ENCODE results near the gene PLCL1.

The PLCL1 gene

DNA sequence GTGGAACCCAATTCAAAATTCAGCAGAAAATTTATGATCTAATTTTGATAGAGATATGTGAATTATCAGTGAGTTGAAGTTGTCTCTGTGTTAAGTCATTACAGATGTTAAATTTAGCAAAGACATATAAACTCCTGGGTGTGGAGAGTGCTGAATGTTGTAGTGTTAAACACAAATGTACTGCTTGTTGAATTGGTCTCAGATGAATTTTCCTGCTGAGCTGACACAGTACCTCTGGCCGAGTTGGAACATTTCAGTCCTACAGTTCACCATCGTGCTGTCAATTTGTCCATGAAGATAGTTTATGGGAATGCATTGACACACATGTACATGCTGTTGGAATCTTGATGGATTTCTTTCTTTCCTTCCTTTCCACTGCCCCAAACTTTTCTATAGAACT is 255.9 kb downstream of the PLCL1 start:
- no peak for DNase-seq (ENCODE audit: low read depth in 2 of 2)

DNA sequence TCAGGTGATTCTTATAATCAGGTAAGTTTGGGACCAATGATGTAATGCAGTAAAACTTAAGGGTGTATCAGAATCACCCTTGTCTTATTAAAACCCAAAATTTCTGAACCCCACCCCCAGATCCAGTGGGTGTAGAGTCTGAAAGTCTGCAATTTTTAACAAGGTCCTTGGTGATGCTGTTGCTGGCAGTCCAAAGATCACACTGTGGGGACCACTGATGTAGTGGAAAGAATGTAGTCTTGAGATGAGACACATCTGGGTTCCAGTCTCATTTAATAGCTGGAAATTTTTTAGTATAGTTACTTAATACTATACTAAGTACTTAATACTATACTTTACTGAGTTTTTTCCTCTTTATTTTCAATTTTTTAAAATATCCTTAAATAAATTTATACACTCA is 258.4 kb downstream of the PLCL1 start:
- no peak for DNase-seq (ENCODE audit: low read depth in 2 of 2)

DNA sequence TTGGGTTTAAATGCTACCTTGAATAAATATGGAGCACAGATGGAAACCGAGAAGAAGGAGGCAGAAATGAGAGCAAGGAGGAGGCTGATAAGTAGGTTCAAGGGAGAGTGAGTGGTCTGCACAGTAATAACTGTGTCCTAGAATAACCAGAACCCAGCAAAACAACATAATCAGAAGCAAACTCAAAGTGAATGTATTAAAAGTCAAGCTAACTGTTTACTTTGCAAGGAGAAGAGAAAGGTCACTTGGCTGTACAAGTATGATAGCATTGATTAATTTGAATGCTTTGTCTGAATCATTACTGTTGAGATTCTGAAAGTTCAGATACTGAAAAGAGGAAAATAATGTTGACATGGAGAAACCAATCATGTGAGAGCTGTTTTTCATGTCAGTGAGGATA is 258.8 kb downstream of the PLCL1 start:
- no peak for DNase-seq (ENCODE audit: low read depth in 2 of 2)

DNA sequence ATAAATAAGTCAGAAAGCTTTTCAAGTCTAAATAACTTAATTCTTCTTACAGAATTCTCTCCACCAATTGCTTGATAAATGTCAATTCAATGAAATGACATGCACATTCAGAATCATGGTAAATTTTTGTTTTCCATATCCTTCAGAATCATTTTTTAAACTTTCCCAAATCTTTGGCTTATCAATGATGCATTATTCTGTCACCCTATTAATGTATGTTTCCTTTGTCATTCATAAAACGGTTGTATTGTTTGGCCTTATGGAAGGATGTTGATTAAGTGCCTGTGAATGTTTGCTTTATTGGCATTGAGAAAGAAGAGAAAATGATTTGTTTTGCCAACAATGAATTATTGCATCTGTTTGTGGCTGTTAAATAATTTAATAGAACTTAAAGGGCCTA is 260.9 kb downstream of the PLCL1 start:
- no peak for DNase-seq (ENCODE audit: low read depth in 2 of 2)

DNA sequence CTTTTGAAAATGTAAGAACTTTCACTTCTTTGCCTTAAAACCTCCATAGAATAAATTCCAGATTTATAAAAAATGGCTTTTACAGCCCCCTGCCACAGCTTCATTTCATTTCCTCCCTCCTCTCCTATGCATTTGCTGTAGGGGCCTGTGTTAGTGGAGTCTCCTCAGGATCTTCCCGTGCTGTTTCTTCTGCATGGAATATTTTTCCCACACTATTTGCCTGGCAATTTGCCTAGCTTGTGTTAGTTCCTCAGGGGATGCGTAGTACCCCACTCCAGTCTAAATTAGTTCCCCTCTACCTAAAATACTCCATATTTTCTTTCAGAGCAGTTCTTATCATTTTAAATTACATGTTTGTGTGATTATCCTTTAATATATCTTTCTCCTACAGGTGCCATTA is 262.2 kb downstream of the PLCL1 start:
- no peak for DNase-seq (ENCODE audit: low read depth in 2 of 2)

DNA sequence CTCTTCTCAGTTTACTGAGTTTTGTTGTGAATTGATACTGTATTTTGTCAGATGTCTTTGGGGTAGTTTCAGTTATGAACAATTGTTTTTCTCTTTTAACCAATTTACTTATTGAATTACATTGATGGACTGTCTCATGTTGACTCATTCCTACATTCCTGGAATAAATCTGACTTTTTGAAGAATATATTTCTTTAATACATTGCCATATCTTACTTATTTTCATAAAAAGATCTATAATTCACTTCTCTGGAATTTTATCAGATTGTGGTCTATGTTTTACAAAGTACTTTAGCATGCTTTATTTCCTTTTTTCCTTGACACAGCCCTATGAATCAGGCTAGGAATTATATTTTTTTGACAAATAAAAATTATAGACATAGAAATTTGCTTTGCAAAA is 268.3 kb downstream of the PLCL1 start:
- no peak for DNase-seq (ENCODE audit: low read depth in 2 of 2)

DNA sequence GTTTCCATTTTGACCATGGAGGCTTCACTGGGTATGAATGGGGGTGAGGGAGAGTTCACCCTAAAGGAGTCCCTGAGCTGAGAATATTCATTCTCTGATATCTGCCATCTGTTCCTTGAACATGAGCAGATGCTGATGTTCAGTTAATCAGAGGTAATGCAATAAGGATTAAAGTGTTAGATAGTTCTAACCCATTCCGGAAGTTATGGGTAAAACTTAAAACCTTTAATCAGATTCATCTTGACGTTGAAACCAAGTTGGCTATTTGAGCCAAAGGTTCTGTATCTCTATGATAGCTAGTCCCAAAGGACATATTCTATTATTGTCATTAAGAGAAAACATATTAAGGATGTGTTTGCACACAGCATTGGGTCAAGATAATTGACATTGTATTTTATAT is 268.9 kb downstream of the PLCL1 start:
- no peak for DNase-seq (ENCODE audit: low read depth in 2 of 2)

DNA sequence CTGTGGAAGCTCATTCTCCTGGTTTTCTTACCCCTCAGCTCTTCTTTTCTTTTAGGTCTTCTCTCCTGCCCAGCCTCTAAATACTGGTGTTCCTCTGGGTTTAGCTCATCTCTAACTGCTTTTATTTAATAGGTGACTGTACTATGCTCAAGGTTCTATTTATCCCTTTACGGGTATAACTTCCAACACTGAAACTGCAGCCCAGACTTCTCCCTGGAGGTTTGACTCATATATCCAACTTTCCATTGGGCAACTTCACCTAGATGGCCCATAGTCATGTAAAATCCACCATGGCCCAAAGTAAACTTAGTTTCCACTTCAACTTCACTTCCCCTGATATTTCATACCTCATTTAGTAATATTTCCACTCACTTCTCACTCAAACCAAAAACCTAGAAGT is 273.1 kb downstream of the PLCL1 start:
- no peak for DNase-seq (ENCODE audit: low read depth in 2 of 2)

DNA sequence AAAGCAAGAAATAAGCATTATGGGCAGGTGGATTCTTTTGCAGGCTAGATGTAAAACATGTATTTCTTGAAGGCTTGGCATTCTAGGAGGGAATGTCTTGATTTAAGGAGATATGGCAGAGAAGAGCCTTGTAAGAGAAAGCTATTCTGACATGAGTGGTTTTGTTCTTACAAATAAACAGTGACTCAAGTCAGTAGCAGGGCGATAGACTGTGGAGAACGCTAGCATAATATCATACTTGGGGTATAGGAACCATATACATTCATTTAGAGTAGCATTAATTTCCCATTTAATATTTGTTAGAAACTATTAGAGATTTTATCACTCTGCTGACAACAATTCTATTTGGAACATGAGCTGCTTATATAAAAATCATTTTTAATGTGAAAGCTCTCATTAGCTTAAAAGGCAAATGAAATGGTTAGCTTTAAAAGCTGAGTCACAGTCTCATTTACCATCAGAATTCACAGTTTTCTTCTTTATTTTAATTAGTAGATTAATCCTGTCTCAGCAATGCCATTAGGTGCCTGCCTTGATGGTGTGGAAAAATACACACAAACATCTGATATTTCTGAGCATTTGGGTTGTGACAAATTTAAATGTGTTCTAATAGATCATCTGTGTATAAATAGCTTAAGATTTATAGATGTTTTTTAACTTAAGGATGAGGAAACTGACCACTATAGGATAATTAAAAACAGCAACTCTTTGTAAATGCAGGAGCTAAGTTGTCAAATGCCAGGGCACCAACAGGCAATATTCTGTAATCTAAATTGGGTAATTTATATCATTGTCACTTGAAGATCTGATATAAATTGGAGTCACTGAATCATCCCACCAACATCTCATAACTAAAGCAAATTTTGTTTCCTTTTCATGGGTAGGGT is 276.7 kb downstream of the PLCL1 start:
- no peak for DNase-seq (ENCODE audit: low read depth in 2 of 2)

DNA sequence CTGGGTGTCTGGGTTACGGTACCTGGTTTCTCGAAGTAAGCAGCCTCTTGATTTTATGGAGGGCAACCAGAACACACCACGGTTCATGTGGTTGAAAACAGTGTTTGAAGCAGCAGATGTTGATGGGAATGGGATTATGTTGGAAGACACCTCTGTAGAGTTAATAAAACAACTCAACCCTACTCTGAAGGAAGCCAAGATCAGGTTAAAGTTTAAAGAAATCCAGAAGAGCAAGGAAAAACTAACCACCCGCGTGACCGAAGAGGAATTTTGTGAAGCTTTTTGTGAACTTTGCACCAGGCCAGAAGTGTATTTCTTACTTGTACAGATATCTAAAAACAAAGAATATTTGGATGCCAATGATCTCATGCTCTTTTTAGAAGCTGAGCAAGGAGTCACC is 279.8 kb downstream of the PLCL1 start:
- DNase-seq (ENCODE audit: low read depth in 2 of 2): no peak

DNA sequence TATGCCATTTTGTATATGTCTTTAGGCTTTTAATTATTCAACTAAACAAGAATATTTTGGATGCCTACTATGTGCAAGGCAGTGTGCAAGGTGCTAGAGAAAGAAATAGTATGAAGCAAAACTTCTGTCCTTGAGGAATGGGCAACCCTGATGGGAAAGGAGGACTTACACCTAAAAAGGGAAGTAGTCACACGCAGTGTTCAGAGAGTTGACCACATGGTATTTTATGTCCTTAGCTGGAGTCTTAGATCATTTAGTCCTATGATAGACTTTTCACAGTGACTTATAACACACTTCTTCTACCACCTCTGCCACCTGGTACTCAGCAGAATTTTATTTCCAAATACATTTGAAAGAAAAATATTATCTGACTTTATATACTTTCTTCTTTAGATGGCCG is 291.6 kb downstream of the PLCL1 start:
- DNase-seq (ENCODE audit: low read depth in 2 of 2): no peak

DNA sequence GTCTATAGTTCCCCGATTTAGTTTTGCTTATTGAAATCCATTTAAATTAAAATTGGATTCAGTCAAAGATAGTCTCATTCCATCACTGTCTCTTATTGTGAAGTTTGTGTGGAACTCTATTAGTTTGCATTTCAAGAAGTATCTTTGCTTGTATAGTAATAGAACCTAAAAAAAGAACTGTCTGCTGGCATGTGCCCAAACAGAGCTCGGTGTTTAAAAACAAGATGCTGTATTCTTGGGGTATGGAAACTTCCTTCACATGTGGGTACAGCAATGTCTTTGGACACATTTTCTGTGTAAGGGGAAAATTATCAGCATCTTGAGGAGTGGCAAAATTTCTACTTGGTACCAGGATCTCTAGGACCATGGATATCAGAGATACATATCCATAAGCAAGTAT is 292.6 kb downstream of the PLCL1 start:
- DNase-seq (ENCODE audit: low read depth in 2 of 2): no peak

DNA sequence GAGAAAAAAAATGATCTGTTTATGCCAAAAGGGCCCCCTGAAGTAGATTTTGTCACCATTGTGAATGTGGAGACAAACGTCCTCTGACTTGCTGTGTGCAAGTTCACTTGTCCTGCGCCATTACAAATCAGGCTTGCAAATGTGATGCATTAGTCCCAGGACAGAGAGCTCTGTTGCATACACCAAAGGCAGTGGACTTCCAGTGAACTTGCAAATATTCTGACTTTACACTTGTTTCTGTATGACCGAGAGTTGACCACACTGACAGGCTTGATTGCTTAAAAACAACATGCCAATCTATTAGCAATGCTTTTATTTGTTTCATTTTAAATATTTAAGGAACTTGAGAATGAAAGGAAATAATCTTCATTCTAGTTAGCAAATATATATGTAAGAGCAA is 293.2 kb downstream of the PLCL1 start:
- DNase-seq (ENCODE audit: low read depth in 2 of 2): no peak

DNA sequence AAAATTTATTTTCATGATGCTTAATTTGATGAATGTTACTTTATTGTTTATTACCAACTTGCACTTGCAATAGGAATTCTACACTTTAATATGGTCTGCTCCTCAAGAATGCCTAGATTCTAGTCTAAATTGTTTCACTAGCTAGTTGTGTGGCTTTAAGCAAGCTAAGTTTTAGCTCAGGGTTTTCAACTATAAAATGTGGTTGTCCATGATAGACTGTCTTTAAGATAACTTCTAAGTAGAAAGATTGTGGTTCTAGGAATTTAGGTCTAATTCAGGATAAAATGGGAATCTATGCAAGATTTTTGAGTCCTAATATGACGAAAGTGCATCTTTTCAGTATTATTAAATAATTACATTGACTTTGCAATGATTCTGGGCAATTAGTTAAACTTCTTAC is 294.0 kb downstream of the PLCL1 start:
- no peak for DNase-seq (ENCODE audit: low read depth in 2 of 2)

DNA sequence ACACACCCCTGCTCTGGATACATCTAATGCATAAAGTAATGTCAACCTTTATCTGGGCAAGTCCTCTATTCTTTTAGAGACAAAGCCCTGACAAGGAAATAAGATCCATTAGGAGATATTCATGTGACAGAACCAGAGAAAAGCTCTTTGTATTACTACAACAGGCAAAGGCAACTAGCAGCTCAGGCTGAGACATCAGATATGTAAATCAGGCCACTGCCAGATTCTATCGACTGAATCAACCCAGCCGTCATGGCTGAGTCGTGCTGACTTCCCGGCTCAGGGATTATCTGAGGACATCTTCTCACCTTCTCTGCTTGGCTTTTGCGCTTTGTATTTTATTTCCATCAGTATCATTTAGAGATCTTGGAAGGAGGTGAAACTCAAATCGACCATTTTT is 294.5 kb downstream of the PLCL1 start:
- DNase-seq (ENCODE audit: low read depth in 2 of 2): no peak

DNA sequence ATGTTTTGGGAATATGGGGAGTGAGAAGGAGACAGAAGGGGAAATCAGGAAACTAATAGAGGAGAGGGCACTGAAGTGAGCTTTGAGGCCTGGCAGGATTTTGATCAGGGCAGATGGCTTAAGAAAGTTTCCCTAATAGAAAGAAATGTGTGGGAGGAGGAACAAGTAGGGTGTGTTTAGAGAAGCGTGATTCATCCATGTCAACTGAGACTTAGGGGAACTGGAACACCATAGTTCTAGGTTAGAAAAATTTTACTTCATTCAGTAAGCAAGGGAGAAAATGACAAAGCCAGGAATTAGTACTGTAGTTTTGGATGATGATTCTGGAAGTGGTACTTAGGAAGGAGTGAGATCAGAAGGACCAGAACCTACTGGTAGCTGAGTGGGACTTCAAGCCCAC is 296.0 kb downstream of the PLCL1 start:
- no peak for DNase-seq (ENCODE audit: low read depth in 2 of 2)

DNA sequence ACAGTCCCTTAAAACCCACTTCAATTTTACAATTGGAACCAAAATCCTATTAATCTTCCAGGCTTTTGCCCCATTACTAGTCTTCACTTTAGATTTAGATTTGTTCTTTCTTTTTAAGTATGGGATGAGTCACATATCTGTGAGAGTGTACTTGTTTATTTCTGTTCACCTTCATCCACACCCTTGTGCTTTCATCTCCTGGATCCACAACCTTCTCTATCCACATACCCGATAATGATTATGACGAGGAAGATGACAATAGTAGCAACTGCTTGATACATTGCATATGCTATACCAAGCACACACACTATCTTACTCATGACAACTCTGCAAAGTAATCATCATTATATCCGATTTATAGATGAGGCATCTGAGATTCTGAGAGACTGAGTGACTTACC is 297.3 kb downstream of the PLCL1 start:
- DNase-seq (ENCODE audit: low read depth in 2 of 2): no peak

DNA sequence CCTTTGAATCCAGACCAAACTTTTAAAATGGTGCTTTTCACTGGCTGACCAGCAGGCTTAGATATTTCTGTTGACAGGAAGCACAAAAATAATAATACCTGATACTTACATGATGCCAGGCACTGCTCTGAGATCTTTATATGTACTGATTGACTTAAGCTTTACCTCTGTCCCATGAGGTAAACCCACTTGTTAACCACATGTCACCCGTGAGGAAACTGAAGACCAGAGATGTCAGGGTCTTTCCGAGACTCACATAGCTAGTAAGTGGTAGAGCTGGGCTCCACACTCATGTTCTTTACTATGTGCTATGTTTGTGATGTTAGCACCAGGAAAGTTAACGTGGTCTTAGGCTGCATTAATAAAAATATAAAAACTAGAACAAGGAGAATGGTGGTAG is 297.7 kb downstream of the PLCL1 start:
- no peak for DNase-seq (ENCODE audit: low read depth in 2 of 2)

DNA sequence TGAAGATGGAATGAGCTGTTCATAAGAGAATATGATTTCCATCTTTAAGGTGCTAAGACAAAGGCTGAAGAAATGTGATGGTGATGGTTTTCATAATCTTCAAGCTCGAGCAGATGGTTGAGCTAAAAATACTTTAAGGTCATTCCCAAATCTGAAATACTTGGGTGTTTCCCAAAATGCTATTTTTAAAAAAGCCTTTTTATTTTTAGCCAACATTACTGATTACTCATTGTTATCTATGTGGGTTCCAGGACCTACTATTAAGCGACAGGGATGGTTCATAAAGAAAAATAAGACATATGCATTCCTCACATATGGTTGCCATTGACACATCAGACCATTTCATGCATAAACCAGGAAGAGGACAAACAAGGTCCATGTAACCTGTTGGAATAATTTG is 298.5 kb downstream of the PLCL1 start:
- DNase-seq (ENCODE audit: low read depth in 2 of 2): no peak

DNA sequence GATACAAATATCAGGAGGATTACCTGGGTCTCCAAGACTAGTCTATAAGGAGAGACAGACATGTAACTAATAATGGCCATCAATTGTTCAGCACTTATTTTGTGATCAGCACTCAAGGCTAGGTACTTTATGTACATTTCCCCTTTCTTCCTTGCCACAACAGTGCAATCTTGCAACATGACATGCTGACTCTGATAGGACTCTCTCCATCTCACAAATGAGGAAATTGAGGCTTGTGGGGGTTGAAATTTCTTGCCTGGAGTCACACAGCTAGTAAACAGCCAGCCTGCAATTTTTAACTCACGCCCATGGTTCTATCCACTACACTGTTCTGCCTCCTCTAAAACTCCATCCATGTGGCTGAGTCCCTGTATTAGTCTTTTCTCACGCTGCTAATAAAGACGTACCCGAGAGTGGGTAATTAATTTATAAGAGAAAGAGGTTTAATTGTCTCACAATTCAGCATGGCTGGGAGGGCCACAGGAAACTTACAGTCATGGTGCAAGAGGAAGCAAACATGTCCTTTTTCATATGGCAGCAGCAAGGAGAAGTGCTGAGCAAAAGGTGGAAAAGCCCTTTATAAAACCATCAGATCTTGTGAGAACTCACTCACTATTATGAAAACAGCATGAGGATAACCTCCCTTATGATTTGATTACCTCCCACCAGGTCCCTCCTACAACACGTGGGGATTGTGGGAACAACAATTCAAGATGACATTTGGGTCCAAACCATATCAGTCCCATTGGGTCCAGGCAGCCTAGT is 302.4 kb downstream of the PLCL1 start:
- no peak for DNase-seq (ENCODE audit: low read depth in 2 of 2)

DNA sequence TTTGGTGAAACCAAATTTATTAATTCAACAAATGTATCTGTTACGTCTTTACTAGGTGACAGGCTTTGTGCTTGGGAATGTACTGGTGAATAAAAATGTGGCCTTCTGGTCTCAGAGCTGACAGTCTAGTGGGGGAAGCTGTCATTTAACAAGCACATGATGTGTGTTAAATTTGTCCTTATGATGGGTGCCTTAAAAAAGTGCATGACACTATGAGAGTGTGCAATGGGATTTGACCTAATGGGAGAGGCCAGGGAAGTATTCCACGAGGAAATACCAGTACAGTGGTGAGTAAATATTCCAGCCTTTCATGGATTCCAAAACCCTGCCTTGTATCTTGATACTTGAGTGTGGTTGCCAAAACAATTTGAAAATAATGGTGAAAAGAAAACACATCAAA is 308.9 kb downstream of the PLCL1 start:
- no peak for DNase-seq (ENCODE audit: low read depth in 2 of 2)

DNA sequence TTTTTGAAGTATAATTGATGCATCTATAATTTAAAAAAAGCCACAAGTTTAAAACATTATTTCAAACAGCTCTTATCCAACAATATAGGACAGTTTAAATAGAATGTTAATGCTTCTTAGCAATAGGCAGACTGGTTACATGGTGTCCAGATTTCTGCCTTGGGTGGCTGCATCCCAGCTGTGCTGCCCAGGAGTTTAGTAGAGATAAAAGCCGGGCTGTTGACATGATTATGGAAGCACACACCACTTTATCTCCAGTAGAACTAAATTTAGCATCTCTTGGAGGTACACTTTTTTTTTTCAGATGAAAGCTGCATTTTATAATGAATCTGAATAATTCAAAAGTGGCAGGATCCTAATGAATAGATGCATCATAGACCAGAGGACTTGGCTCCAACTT is 309.7 kb downstream of the PLCL1 start:
- no peak for DNase-seq (ENCODE audit: low read depth in 2 of 2)

DNA sequence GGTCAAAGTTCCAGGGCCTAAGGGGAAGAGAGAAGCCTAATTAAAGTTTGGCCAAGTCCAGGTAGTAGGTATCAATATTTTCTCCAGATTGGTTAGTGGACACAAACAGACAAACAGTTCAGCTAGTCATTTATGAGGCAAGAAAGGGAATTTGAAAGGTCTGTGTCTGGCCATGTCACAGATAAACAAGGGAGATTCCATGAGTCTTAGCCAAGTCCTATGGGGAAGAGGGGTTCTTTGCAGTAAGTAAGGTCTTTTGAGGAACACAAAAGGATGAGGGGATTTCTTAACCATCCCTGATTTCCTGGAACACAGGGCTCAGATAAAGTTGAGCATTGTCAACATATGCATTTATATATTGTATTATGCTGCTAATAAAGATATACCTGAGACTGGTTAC is 310.8 kb downstream of the PLCL1 start:
- no peak for DNase-seq (ENCODE audit: low read depth in 2 of 2)
